HG03354 (cell line): ENCODE data around the gene GPR61.

Source experiments
- ATAC-seq: cut with Tn5 transposase; IDR thresholded peaks from one replicate; pipeline ENCODE4 v1.9.1; 2021; ENCODE audit warnings: mild to moderate bottlenecking; ENCODE audit not compliant: unreplicated experiment, poor library complexity, severe bottlenecking

GPR61 gene

DNA sequence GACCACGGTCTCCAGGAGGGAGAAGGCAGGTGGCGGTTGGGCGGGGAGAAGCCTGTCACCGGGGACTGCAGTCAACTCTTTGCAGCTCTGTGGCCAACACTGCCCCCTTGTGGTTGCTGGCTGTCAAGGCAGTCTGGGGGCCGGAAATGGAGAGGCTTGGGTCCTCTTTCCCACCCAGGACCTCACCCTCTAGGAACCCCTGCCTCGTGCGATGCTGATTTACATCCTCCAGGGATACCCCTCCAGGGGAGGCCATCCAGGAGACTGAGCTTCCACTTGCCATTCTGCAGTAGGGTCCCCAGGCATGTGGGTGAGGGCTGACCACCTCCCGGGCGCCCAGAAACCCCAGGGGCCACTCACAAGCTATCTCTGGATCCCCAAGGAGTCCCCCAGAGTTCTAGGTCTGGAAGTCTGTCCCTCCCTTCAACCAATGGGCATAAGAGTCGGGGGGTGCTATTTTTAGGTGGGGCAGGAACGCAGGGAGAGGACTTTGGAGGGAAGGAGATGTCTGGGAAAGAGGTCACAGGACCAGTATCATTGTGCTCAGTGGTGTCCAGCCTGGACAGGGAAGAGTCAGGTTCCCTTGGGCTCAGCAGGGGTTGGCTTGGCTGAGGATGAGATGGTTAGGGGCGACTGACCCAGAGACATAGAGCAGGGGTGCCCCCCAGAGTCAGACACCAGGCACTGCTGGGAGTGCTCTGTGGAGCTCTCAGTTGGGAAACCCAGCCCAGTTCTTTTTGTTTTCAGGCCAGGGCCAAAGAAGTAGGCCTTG is 7.1 kb upstream of the GPR61 start:
- peak; percentile 76 for ATAC-seq

DNA sequence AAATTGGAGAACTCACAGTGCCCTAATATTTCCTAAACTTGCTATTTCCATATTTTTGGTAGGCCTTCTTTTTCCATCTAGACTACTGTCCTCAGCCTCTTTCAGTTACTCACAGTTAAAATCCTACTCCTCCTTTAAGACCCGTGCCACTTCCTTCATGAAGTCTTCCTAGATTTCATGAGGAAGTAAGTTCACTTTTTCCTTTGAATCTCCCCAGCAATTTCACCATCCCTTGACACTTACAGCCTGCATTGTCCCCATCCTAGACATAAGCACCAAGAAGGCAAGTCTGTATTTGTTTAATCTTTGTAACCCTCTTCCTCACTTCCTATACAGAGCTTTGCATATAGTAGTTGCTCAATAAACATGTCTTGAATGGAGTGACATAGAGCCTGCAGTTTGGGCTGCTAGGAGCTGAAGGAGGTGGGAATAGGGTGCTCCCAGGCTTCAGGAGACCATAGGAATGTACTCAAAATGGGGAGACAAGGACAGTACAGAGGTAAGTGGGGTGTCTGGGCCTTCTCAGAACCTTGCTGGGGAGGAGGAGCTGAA is 5.3 kb upstream of the GPR61 start:
- ATAC-seq = no peak

GRCh38 chr1:109535481-109535880 is 4.2 kb upstream of the GPR61 start:
- ATAC-seq = no peak

GRCh38 chr1:109535971-109536491 is 3.6 kb upstream of the GPR61 start:
- ATAC-seq = no peak

GRCh38 chr1:109537450-109538178 is 2.1 kb upstream of the GPR61 start:
- no peak for ATAC-seq

GRCh38 chr1:109538827-109539555 is 681 bp upstream of the GPR61 start:
- no peak for ATAC-seq

GRCh38 chr1:109541102-109541501 is 1.4 kb downstream of the GPR61 start:
- no peak for ATAC-seq

- ATAC-seq = no peak
These were observed 3.0 kb downstream of the GPR61 start for GRCh38 chr1:109542657-109543056.

- ATAC-seq = no peak
These were observed 3.8 kb downstream of the GPR61 start for GRCh38 chr1:109543283-109543987.

DNA sequence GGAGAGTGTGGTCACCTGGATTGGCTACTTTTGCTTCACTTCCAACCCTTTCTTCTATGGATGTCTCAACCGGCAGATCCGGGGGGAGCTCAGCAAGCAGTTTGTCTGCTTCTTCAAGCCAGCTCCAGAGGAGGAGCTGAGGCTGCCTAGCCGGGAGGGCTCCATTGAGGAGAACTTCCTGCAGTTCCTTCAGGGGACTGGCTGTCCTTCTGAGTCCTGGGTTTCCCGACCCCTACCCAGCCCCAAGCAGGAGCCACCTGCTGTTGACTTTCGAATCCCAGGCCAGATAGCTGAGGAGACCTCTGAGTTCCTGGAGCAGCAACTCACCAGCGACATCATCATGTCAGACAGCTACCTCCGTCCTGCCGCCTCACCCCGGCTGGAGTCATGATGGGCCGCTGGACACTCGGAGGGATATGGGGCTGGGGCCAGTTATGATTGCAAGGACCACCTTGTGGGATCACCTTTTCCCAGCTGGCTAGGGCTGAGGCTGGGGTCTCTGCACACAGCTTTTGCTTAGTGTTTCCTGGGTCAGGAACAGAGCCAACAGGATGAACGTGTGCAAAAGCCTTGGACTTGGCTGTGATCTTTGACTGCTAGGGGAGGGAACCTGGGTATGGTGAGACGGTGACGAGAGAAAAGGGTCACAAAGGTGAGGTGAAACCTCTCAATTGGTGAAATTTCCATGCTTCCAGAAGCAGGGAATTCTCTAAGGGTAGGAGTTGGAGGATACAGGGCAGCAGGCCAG is 4.5 kb downstream of the GPR61 start:
- no peak for ATAC-seq

DNA sequence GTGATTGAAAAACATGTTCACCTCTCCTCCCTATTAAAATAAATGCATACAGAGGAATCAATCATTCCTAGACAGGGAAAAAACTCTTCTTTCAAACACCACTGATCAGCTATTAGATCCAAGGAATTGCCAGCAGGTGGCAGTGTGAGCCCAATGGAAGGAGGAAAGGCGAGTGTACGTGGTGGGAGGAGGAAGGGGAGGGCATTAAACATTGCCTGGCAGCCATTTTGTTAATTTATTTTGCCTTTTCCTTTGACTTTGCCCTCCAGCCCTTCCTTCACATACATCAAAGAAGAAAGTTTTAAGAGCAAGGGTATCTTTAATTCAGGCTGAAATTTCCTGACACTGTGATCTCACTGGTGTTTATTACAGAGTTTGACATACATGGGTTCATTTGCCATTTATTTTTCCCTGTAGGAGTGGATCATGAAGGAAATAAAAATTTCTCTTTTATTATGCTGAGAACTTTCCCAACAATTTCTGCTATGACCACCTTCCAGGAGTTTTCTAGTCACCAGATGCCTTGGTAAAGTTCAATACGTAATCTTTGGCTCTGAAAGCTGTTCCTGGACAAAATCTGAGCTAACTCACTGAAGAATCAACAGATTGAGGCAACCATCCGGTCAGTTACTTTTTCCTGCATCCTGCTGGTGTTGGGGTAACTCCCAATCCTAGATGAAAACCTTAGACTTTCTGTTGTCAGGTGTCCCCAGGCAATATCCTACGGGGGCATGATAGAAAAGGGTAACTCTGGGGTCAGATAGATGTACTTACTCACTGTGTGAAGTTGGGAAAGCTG is 6.8 kb downstream of the GPR61 start:
- peak; percentile 44 for ATAC-seq

GRCh38 chr1:109547463-109548320 is 8.0 kb downstream of the GPR61 start:
- no peak for ATAC-seq

- peak; percentile 94 for ATAC-seq
These were observed 8.9 kb downstream of the GPR61 start, which contains the start of gene GNAI3 for GRCh38 chr1:109548321-109549267. TSS of gene GNAI3 (plus strand) at chr1:109548615. CDS start at chr1:109548721, 106 bp downstream.

GRCh38 chr1:109556563-109556962 is 16.9 kb downstream of the GPR61 start:
- ATAC-seq = no peak

DNA sequence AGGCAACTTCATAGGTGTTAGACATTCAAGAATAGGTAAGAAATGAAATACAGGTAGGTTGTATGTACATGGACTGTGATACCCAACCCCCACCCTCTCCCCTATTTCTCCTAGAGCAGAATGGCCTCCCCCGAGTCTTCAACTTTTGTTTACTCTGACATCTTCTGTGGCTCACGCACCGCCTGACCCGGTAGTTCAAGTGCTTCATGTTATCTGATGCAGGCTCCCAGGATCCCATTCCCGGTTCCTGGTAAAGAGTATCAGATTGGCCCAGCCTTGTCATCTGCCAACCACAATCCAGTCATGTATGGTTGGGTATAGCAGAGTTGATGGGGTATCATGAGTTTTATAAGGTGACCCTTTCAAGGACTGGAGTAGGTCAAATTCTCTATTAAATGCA is 17.8 kb downstream of the GPR61 start:
- no peak for ATAC-seq

- no peak for ATAC-seq
These were observed 20.3 kb downstream of the GPR61 start for GRCh38 chr1:109559995-109560394.
